Mesendoderm (in vitro differentiated cells): ENCODE measurements around the gene TSSK2.

ENCODE experiments used
- DNase-seq: peaks from one replicate; pipeline ENCODE4 v3.0.0; 2013
- H2AK5ac ChIP-seq: 2 replicates; pipeline ENCODE4 v1.6.1; 2013; ENCODE audit warnings: low read length, inconsistent platforms
- H2BK120ac ChIP-seq: 2 replicates; pipeline ENCODE4 v1.6.1; 2013; ENCODE audit warnings: low read depth, mild to moderate bottlenecking, low read length, moderate library complexity, mixed read lengths
- H2BK15ac ChIP-seq: replicated peaks from 2 replicates; pipeline ENCODE4 v1.6.1; 2013; ENCODE audit warnings: low read depth, mild to moderate bottlenecking, moderate library complexity
- H2BK5ac ChIP-seq: 2 replicates; pipeline ENCODE4 v1.6.1; 2013; ENCODE audit warnings: low read length, inconsistent platforms
- H3K18ac ChIP-seq: 2 replicates; pipeline ENCODE4 v1.6.1; 2013; ENCODE audit warnings: mild to moderate bottlenecking, low read length, mixed read lengths
- H3K23ac ChIP-seq: one replicate; pipeline ENCODE4 v1.6.1; 2013; ENCODE audit warnings: low read length
- H3K27ac ChIP-seq: 2 replicates; pipeline ENCODE4 v1.5.1; 2013; ENCODE audit warnings: low read depth, mild to moderate bottlenecking, inconsistent platforms, low read length, moderate library complexity
- H3K27me3 ChIP-seq: 2 replicates; pipeline ENCODE4 v1.6.1; 2013; ENCODE audit warnings: low read length, control low read depth, mild to moderate bottlenecking, inconsistent platforms; ENCODE audit not compliant: insufficient read depth, poor library complexity
- H3K36me3 ChIP-seq: 2 replicates; pipeline ENCODE4 v1.6.1; 2013; ENCODE audit warnings: low read length, inconsistent platforms; ENCODE audit not compliant: control insufficient read depth, insufficient read depth
- H3K4ac ChIP-seq: one replicate; pipeline ENCODE4 v1.6.1; 2013; ENCODE audit warnings: low read depth, mild to moderate bottlenecking, low read length, moderate library complexity
- H3K4me1 ChIP-seq: 2 replicates; pipeline ENCODE4 v1.6.1; 2013; ENCODE audit warnings: low read depth, low read length, inconsistent platforms; ENCODE audit not compliant: control insufficient read depth
- H3K4me2 ChIP-seq: 2 replicates; pipeline ENCODE4 v1.6.1; 2013; ENCODE audit warnings: low read length
- H3K4me3 ChIP-seq: 2 replicates; pipeline ENCODE4 v1.5.1; 2013; ENCODE audit warnings: mild to moderate bottlenecking, low read length
- H3K56ac ChIP-seq: one replicate; pipeline ENCODE4 v1.6.1; 2013; ENCODE audit warnings: low read length
- H3K79me1 ChIP-seq: 2 replicates; pipeline ENCODE4 v1.6.1; 2013; ENCODE audit warnings: low read length, inconsistent platforms
- H3K79me2 ChIP-seq: 2 replicates; pipeline ENCODE4 v1.6.1; 2013; ENCODE audit warnings: mild to moderate bottlenecking, low read length; ENCODE audit not compliant: control insufficient read depth, insufficient read depth
- H3K9ac ChIP-seq: 2 replicates; pipeline ENCODE4 v1.6.1; 2013; ENCODE audit warnings: low read length, inconsistent platforms
- H4K5ac ChIP-seq: one replicate; pipeline ENCODE4 v1.6.1; 2013; ENCODE audit warnings: low read length
- H4K8ac ChIP-seq: one replicate; pipeline ENCODE4 v1.6.1; 2013; ENCODE audit warnings: low read depth, mild to moderate bottlenecking, control low read depth, low read length, moderate library complexity
- WGBS: extraction: QIAGEN DNeasy Blood & Tissue Kit; methylation state at CpG from one replicate; pipeline ENCODE4 v1.1.7; 2013; ENCODE audit warnings: low lambda C conversion rate, missing lambda C conversion rate; ENCODE audit not compliant: insufficient coverage; ENCODE audit errors: extremely low coverage; 5-methylcytosine and 5-hydroxymethylcytosine counted together

The TSSK2 gene

GRCh38 chr22:19128009-19128401, 3.1 kb upstream of the TSSK2 start:
- Histone ChIP-seq H3K4me3 (no peak overlapping the region), H3K4ac (no peak overlapping the region), H3K18ac (no peak overlapping the region), H2AK5ac (no peak overlapping the region), H2BK5ac (no peak overlapping the region), H3K4me1 (no peaks in the 10 kb centered on the region), H3K27me3 (no peaks in the 10 kb centered on the region), H3K9ac (no peak overlapping the region), H3K79me2 (no peaks in the 10 kb centered on the region), H3K36me3 (no peaks in the 10 kb centered on the region), H3K23ac (no peak overlapping the region), H3K56ac (no peak overlapping the region), H4K5ac (no peak overlapping the region), H3K4me2 (no peak overlapping the region), H2BK120ac (no peak overlapping the region), H4K8ac (no peak overlapping the region), H2BK15ac (no peak overlapping the region), H3K27ac (no peak overlapping the region), H3K79me1 (no peaks in the 10 kb centered on the region)
- no CpG with 5 or more reads among the region's 7 CpGs for WGBS
- no peak for DNase-seq

DNA sequence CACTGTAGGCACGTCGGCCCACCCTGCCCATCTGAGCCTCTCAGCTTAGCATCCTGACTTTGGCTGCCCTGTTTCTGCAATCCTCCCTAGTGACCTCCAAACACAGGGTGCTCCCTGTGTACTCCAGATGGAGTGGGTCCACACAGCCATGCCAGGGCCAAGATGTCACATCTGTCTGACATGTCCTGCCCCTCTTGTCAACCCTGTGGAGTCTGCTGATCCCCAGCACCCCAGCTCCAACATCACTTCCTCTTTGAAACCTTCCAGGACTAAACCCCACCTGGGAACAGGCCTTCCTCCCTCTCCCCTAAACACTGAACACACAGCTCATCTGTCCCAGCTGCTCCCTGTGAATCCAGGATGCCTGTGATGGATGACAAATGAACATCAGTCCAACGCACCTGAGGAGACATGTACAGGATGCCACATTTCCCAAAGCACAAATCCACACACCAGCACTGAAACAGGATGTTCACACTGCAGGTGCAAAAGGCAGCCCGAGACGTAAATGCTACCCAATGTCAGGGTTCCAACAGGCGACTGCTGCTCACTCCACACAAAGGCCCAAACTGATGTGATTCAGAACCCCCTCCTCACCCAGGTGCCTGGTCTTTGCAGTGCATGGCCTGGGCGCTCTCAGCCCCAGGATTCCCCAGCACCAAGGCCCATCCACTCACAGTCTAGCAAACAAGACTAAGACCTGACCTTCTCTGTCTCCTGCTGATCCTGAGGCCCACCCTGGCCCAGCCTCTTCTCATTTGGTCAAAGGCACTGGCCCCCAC, 2.0 kb upstream of the TSSK2 start:
- no peak overlapping the region for H3K4me2 ChIP-seq
- H3K27ac ChIP-seq: no peak overlapping the region
- H3K4ac ChIP-seq: no peak overlapping the region
- no peak overlapping the region for H3K9ac ChIP-seq
- H3K36me3 ChIP-seq: peaks cover 1% of the 10 kb centered on the region
- H2BK15ac ChIP-seq: no peak overlapping the region
- H2AK5ac ChIP-seq: no peak overlapping the region
- H3K18ac ChIP-seq: no peak overlapping the region
- H2BK120ac ChIP-seq: no peak overlapping the region
- H3K79me1 ChIP-seq: no peaks in the 10 kb centered on the region
- no peak overlapping the region for H3K23ac ChIP-seq
- no CpG with 5 or more reads among the region's 7 CpGs for WGBS
- H3K56ac ChIP-seq: no peak overlapping the region
- no peak overlapping the region for H2BK5ac ChIP-seq
- H3K4me1 ChIP-seq: no peaks in the 10 kb centered on the region
- H3K4me3 ChIP-seq: no peak overlapping the region
- H3K27me3 ChIP-seq: no peaks in the 10 kb centered on the region
- H4K8ac ChIP-seq: no peak overlapping the region
- H3K79me2 ChIP-seq: no peaks in the 10 kb centered on the region
- no peak for DNase-seq
- no peak overlapping the region for H4K5ac ChIP-seq

GRCh38 chr22:19129871-19130270, 1.2 kb upstream of the TSSK2 start:
- H3K56ac ChIP-seq: no peak overlapping the region
- no peak overlapping the region for H3K4me3 ChIP-seq
- no peaks in the 10 kb centered on the region for H3K79me2 ChIP-seq
- no peaks in the 10 kb centered on the region for H3K4me1 ChIP-seq
- no peak overlapping the region for H3K4ac ChIP-seq
- H3K9ac ChIP-seq: no peak overlapping the region
- no peak overlapping the region for H2BK5ac ChIP-seq
- no peak overlapping the region for H2BK120ac ChIP-seq
- H3K27ac ChIP-seq: no peak overlapping the region
- no peak overlapping the region for H4K5ac ChIP-seq
- no peak for DNase-seq
- H4K8ac ChIP-seq: no peak overlapping the region
- H3K4me2 ChIP-seq: no peak overlapping the region
- H3K36me3 ChIP-seq: peaks cover 1% of the 10 kb centered on the region
- H2AK5ac ChIP-seq: no peak overlapping the region
- no peaks in the 10 kb centered on the region for H3K27me3 ChIP-seq
- H3K23ac ChIP-seq: no peak overlapping the region
- no peaks in the 10 kb centered on the region for H3K79me1 ChIP-seq
- no peak overlapping the region for H3K18ac ChIP-seq
- WGBS: no CpG with 5 or more reads among the region's 8 CpGs
- H2BK15ac ChIP-seq: no peak overlapping the region

DNA sequence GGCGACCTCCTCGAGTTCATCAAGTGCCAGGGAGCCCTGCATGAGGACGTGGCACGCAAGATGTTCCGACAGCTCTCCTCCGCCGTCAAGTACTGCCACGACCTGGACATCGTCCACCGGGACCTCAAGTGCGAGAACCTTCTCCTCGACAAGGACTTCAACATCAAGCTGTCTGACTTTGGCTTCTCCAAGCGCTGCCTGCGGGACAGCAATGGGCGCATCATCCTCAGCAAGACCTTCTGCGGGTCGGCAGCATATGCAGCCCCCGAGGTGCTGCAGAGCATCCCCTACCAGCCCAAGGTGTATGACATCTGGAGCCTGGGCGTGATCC, 542 bp downstream of the TSSK2 start:
- no peak overlapping the region for H3K27ac ChIP-seq

DNA sequence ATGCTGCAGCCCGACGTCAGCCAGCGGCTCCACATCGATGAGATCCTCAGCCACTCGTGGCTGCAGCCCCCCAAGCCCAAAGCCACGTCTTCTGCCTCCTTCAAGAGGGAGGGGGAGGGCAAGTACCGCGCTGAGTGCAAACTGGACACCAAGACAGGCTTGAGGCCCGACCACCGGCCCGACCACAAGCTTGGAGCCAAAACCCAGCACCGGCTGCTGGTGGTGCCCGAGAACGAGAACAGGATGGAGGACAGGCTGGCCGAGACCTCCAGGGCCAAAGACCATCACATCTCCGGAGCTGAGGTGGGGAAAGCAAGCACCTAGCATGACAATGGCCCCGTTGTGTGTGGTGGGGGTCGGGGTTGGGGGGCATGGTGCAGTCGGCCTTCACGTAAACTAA, 1.0 kb downstream of the TSSK2 start:
- DNase-seq: no peak
- no peak overlapping the region for H2BK120ac ChIP-seq
- no peak overlapping the region for H3K4me2 ChIP-seq
- no peak overlapping the region for H2BK5ac ChIP-seq
- H4K8ac ChIP-seq: no peak overlapping the region
- no peak overlapping the region for H2AK5ac ChIP-seq
- H3K79me2 ChIP-seq: no peaks in the 10 kb centered on the region
- no peak overlapping the region for H3K56ac ChIP-seq
- no peak overlapping the region for H3K9ac ChIP-seq
- H3K36me3 ChIP-seq: peaks cover 1% of the 10 kb centered on the region
- H3K4ac ChIP-seq: no peak overlapping the region
- H3K27me3 ChIP-seq: no peaks in the 10 kb centered on the region
- no peaks in the 10 kb centered on the region for H3K79me1 ChIP-seq
- no peak overlapping the region for H3K18ac ChIP-seq
- H3K4me3 ChIP-seq: no peak overlapping the region
- no CpG with 5 or more reads among the region's 20 CpGs for WGBS
- no peak overlapping the region for H4K5ac ChIP-seq
- no peak overlapping the region for H2BK15ac ChIP-seq
- no peak overlapping the region for H3K23ac ChIP-seq
- no peaks in the 10 kb centered on the region for H3K4me1 ChIP-seq
- H3K27ac ChIP-seq: no peak overlapping the region

More for the DNA sequence above, 542 bp downstream of the TSSK2 start:
- H2BK5ac ChIP-seq: no peak overlapping the region
- DNase-seq: no peak
- peaks cover 1% of the 10 kb centered on the region for H3K36me3 ChIP-seq
- no peak overlapping the region for H2BK15ac ChIP-seq
- H3K23ac ChIP-seq: no peak overlapping the region
- no peak overlapping the region for H3K4me2 ChIP-seq
- H3K9ac ChIP-seq: no peak overlapping the region
- H2AK5ac ChIP-seq: no peak overlapping the region
- no peaks in the 10 kb centered on the region for H3K79me2 ChIP-seq
- H2BK120ac ChIP-seq: no peak overlapping the region
- H3K18ac ChIP-seq: no peak overlapping the region
- H3K4ac ChIP-seq: no peak overlapping the region
- no peak overlapping the region for H3K4me3 ChIP-seq
- H4K5ac ChIP-seq: no peak overlapping the region
- no peak overlapping the region for H3K56ac ChIP-seq
- no peaks in the 10 kb centered on the region for H3K27me3 ChIP-seq
- WGBS: no CpG with 5 or more reads among the region's 19 CpGs
- no peaks in the 10 kb centered on the region for H3K79me1 ChIP-seq
- H4K8ac ChIP-seq: no peak overlapping the region
- no peaks in the 10 kb centered on the region for H3K4me1 ChIP-seq
